HepG2 (cell line): ENCODE data around the gene C1orf141. TPM values are rescaled to one million over a fixed set of nuclear protein-coding genes. Genes with fewer than 3 reads are reported as not detected.

Experiments used
- ATF7 ChIP-seq, 2 experiments: fragments of 450-650 bp in 1 of 2; sonication (generic) in 1 of 2; formaldehyde crosslinking in 1 of 2; IDR thresholded peaks; 2 replicates each; pipeline versions ENCODE4 v1.4.0 to v1.6.1; 2016 to 2020; ENCODE audit warnings: antibody characterized with exemption in 1 of 2, mild to moderate bottlenecking in 1 of 2, missing genetic modification reagents in 1 of 2
- CHD4 ChIP-seq: fragments of 200-600 bp; sonication (generic); IDR thresholded peaks from 2 replicates; pipeline ENCODE4 v1.7.0; 2017; ENCODE audit warnings: mild to moderate bottlenecking, low read length, borderline replicate concordance
- CREBL2 ChIP-seq: sonication (generic); formaldehyde crosslinking; IDR thresholded peaks from 2 replicates; pipeline ENCODE4 v1.8.1; 2023; ENCODE audit warnings: missing genetic modification reagents, mild to moderate bottlenecking, borderline replicate concordance
- ESRRA ChIP-seq: sonication (generic); formaldehyde crosslinking; IDR thresholded peaks from 2 replicates; pipeline ENCODE4 v1.5.1; 2020; ENCODE audit warnings: mild to moderate bottlenecking, low read depth, missing genetic modification reagents
- HES4 ChIP-seq: sonication (generic); formaldehyde crosslinking; IDR thresholded peaks from 2 replicates; pipeline ENCODE4 v1.9.0; 2021; ENCODE audit warnings: mild to moderate bottlenecking, missing genetic modification reagents, borderline replicate concordance
- HNRNPLL ChIP-seq: fragments of 200-400 bp; formaldehyde crosslinking; IDR thresholded peaks from 2 replicates; pipeline ENCODE4 v1.6.1; 2017; ENCODE audit warnings: mild to moderate bottlenecking, low read depth, low read length; ENCODE audit not compliant: poor library complexity, severe bottlenecking
- NCOR1 ChIP-seq: fragments of 200-600 bp; sonication (generic); IDR thresholded peaks from 2 replicates; pipeline ENCODE4 v1.7.0; 2017; ENCODE audit warnings: antibody characterized with exemption, low read length, borderline replicate concordance
- PHF8 ChIP-seq: sonication (generic); formaldehyde crosslinking; IDR thresholded peaks from 2 replicates; pipeline ENCODE4 v1.5.0; 2020; ENCODE audit warnings: missing genetic modification reagents
- SALL2 ChIP-seq: sonication (generic); formaldehyde crosslinking; IDR thresholded peaks from 2 replicates; pipeline ENCODE4 v1.8.1; 2023; ENCODE audit warnings: mild to moderate bottlenecking, missing genetic modification reagents, inconsistent platforms
- SRSF1 ChIP-seq: fragments of 200-400 bp; formaldehyde crosslinking; optimal IDR thresholded peaks from 2 replicates; pipeline ENCODE3; 2017; ENCODE audit warnings: mild to moderate bottlenecking, low read depth, low read length, moderate library complexity
- TOPORS ChIP-seq: sonication (generic); formaldehyde crosslinking; IDR thresholded peaks from 2 replicates; pipeline ENCODE4 v1.8.0; 2023; ENCODE audit warnings: mild to moderate bottlenecking, missing genetic modification reagents
- YEATS4 ChIP-seq: sonication (generic); formaldehyde crosslinking; IDR thresholded peaks from 2 replicates; pipeline ENCODE4 v1.4.0; 2020; ENCODE audit warnings: missing genetic modification reagents, borderline replicate concordance
- ZGPAT ChIP-seq: IDR thresholded peaks from 2 replicates; pipeline ENCODE4 v1.6.1; 2016; ENCODE audit warnings: mild to moderate bottlenecking
- ZNF331 ChIP-seq: sonication (generic); formaldehyde crosslinking; IDR thresholded peaks from 2 replicates; pipeline ENCODE4 v1.4.0; 2020; ENCODE audit warnings: missing genetic modification reagents
- ZNF496 ChIP-seq: sonication (generic); formaldehyde crosslinking; IDR thresholded peaks from 2 replicates; pipeline ENCODE4 v1.8.1; 2023; ENCODE audit warnings: mild to moderate bottlenecking, moderate library complexity, missing genetic modification reagents; ENCODE audit not compliant: insufficient replicate concordance
- ZNF557 ChIP-seq: sonication (generic); formaldehyde crosslinking; IDR thresholded peaks from 2 replicates; pipeline ENCODE4 v1.4.0; 2020; ENCODE audit warnings: missing genetic modification reagents
- ZNF720 ChIP-seq: sonication (generic); formaldehyde crosslinking; IDR thresholded peaks from 2 replicates; pipeline ENCODE4 v1.4.0; 2020; ENCODE audit warnings: missing genetic modification reagents
- ZSCAN5A ChIP-seq: sonication (generic); formaldehyde crosslinking; IDR thresholded peaks from 2 replicates; pipeline ENCODE4 v1.8.0; 2022; ENCODE audit warnings: mild to moderate bottlenecking, missing genetic modification reagents, borderline replicate concordance
- polyA plus RNA-seq, 8 experiments: library from polyadenylated mRNA; depleted of rRNA in 3 of 8; stranded (reverse) in 7 of 8; unstranded in 1 of 8; fragments of >200 nt; fragmentation: Illumina TruSeq in 4 of 8; extraction: Trizol in 4 of 8; gene quantifications; 2 replicates each; pipeline versions ENCODE4 v1.2.1 to v1.2.3, GENCODE V29; 2011 to 2016; ENCODE audit warnings: low read depth in 4 of 8, missing spikeins in 1 of 8, mixed read lengths in 1 of 8; ENCODE audit not compliant: insufficient read depth in 1 of 8
- total RNA-seq, 5 experiments: library from RNA; depleted of rRNA; stranded (reverse); fragments of >200 nt; fragmentation: Illumina TruSeq; extraction: Trizol; gene quantifications; 2 replicates each; pipeline ENCODE4 v1.2.3, GENCODE V29; 2016; ENCODE audit warnings: low read depth in 1 of 5
- TF ChIP-seq, protein P1 (sequence below): sonication (generic); formaldehyde crosslinking; IDR thresholded peaks from 2 replicates; pipeline ENCODE4 v1.4.0; 2020; ENCODE audit warnings: missing genetic modification reagents
- TF ChIP-seq, protein P2 (sequence below): sonication (generic); formaldehyde crosslinking; IDR thresholded peaks from 2 replicates; pipeline ENCODE4 v1.4.0; 2020; ENCODE audit warnings: missing genetic modification reagents, mild to moderate bottlenecking, borderline replicate concordance

C1orf141 gene
- total and polyA plus RNA-seq, 2 of the 13 experiments (the other 11 are each of a cell fraction or from before 2014, with no cell fraction given), result not detected

- TF ChIP-seq, protein P1, sequence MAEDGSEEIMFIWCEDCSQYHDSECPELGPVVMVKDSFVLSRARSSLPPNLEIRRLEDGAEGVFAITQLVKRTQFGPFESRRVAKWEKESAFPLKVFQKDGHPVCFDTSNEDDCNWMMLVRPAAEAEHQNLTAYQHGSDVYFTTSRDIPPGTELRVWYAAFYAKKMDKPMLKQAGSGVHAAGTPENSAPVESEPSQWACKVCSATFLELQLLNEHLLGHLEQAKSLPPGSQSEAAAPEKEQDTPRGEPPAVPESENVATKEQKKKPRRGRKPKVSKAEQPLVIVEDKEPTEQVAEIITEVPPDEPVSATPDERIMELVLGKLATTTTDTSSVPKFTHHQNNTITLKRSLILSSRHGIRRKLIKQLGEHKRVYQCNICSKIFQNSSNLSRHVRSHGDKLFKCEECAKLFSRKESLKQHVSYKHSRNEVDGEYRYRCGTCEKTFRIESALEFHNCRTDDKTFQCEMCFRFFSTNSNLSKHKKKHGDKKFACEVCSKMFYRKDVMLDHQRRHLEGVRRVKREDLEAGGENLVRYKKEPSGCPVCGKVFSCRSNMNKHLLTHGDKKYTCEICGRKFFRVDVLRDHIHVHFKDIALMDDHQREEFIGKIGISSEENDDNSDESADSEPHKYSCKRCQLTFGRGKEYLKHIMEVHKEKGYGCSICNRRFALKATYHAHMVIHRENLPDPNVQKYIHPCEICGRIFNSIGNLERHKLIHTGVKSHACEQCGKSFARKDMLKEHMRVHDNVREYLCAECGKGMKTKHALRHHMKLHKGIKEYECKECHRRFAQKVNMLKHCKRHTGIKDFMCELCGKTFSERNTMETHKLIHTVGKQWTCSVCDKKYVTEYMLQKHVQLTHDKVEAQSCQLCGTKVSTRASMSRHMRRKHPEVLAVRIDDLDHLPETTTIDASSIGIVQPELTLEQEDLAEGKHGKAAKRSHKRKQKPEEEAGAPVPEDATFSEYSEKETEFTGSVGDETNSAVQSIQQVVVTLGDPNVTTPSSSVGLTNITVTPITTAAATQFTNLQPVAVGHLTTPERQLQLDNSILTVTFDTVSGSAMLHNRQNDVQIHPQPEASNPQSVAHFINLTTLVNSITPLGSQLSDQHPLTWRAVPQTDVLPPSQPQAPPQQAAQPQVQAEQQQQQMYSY (CRISPR knock-in tag), result no peak; the same call in 1 of the 2 replicates
- no peak for TF ChIP-seq ZNF720 (CRISPR knock-in tag)
- TF ChIP-seq PHF8 (CRISPR knock-in tag), result peak; percentile 93
- peak; percentile 81; the same call in 1 of the 2 replicates for TF ChIP-seq NCOR1
- 0 out of 2 replicates have a peak, but pooled peaks have one; percentile 35 for TF ChIP-seq CREBL2 (CRISPR knock-in tag)
- TF ChIP-seq HNRNPLL, result peak; percentile 71
- no peak for TF ChIP-seq ZNF496
- TF ChIP-seq, protein P2, sequence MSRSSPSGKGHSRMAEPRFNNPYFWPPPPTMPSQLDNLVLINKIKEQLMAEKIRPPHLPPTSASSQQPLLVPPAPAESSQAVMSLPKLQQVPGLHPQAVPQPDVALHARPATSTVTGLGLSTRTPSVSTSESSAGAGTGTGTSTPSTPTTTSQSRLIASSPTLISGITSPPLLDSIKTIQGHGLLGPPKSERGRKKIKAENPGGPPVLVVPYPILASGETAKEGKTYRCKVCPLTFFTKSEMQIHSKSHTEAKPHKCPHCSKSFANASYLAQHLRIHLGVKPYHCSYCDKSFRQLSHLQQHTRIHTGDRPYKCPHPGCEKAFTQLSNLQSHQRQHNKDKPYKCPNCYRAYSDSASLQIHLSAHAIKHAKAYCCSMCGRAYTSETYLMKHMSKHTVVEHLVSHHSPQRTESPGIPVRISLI (CRISPR knock-in tag), result no peak
- TF ChIP-seq ATF7 (IDR thresholded peaks at IDR 0.05), result no peak
- TF ChIP-seq ATF7 (CRISPR knock-in tag; IDR thresholded peaks at IDR 0.05), result no peak
- TF ChIP-seq ESRRA, result peak; percentile 78; the same call in 1 of the 2 replicates
- TF ChIP-seq ZGPAT (CRISPR knock-in tag), result peak; percentile 89
- no peak for TF ChIP-seq ZSCAN5A (CRISPR knock-in tag)
- TF ChIP-seq ZNF331, result peak; percentile 79; the same call in 1 of the 2 replicates
- no peak for TF ChIP-seq HES4
- TF ChIP-seq TOPORS (CRISPR knock-in tag), result peak; percentile 56; the same call in 1 of the 2 replicates
- peak; percentile 82 for TF ChIP-seq YEATS4
- TF ChIP-seq SRSF1, result peak; percentile 83
- no peak for TF ChIP-seq ZNF557 (CRISPR knock-in tag)
- no peak for TF ChIP-seq SALL2 (CRISPR knock-in tag)
- TF ChIP-seq CHD4, result no peak
Observed at GRCh38 chr1:67053785-67054772, 80.7 kb downstream of the C1orf141 start, which contains the start of gene SLC35D1 (continued).
